Lower leg skin (tissue), 3 donors: ENCODE results near the gene OR4K14.

Source experiments
- CTCF ChIP-seq, 3 donors: fragments of 450-650 bp; IDR thresholded peaks; one replicate each; pipeline ENCODE4 v1.5.1; 2016; ENCODE audit warnings: antibody characterized with exemption in 3 of 3, mild to moderate bottlenecking in 3 of 3, moderate library complexity in 2 of 3
- POLR2A ChIP-seq, 2 donors: fragments of 450-650 bp; IDR thresholded peaks; one replicate each; pipeline ENCODE4 v1.6.1; 2016 to 2017; ENCODE audit warnings: antibody characterized with exemption in 2 of 2, mild to moderate bottlenecking in 1 of 2, moderate library complexity in 1 of 2

GRCh38 chr14:20044243-20044642 lies 25.1 kb upstream of the OR4K14 start:
- TF ChIP-seq CTCF (IDR thresholded peaks at IDR 0.05) = no peak
- TF ChIP-seq POLR2A (IDR thresholded peaks at IDR 0.05) = no peak
